OCI-LY3 (cell line): Measurements from ENCODE around the gene ARSD.
"Not testable (repeated sequence)": the region's sequence is repeated elsewhere in the genome, so short reads cannot be mapped to it uniquely, and the experiment has no call there.

ENCODE experiments used
- CTCF ChIP-seq: fragments of 200-600, 300-600 bp; sonication (generic); IDR thresholded peaks from 2 replicates; pipeline ENCODE4 v1.5.1; 2014; ENCODE audit warnings: antibody characterized with exemption, low read length, low read depth
- EZH2phosphoT487 ChIP-seq: fragments of 200-600 bp; shearing (Covaris generic); IDR thresholded peaks from 2 replicates; pipeline ENCODE4 v1.6.1; 2018; ENCODE audit warnings: antibody characterized with exemption, mixed run types, low read depth

GRCh38 chrX:2978639-2979038 is 49.5 kb upstream of the ARSD start:
- not testable (repeated sequence) for TF ChIP-seq CTCF, EZH2phosphoT487
